ENCODE measurements around the gene STIM1.
"Not testable (repeated sequence)": the region's sequence is repeated elsewhere in the genome, so short reads cannot be mapped to it uniquely, and the experiment has no call there.

Gene STIM1

GRCh38 chr11:3894128-3894731, 38.8 kb downstream of the STIM1 start:
- Histone ChIP-seq H3K27me3 (ENCODE audit: low read length) (no peaks in the 10 kb centered on the region), H3K27ac (ENCODE audit: low read depth, low read length) (peak overlapping the region; percentile 71), H3K4me2 (ENCODE audit: low read depth, low read length, poor library complexity, severe bottlenecking) (peak overlapping the region; percentile 61), H4K20me1 (ENCODE audit: low read depth, low read length) (no peaks in the 10 kb centered on the region), H3K9me3 (ENCODE audit: insufficient read depth, low read length) (no peaks in the 10 kb centered on the region), H3K36me3 (ENCODE audit: low read length) (no peaks in the 10 kb centered on the region), H3K4me3 (ENCODE audit: insufficient read depth, low read length, poor library complexity, severe bottlenecking) (peak overlapping the region; percentile 19), H2AFZ (ENCODE audit: low read depth, low read length, severe bottlenecking) (no peak overlapping the region), H3F3A (ENCODE audit: insufficient read depth) (peaks cover 10% of the 10 kb centered on the region; the same call in 1 of the 2 replicates), H3K9ac (ENCODE audit: low read length) (peak overlapping the region; percentile 21; the same call in 1 of the 2 replicates), H3K79me2 (ENCODE audit: insufficient read depth, low read length) (peaks cover 9% of the 10 kb centered on the region; the same call in 1 of the 2 replicates), H3K9me2 (replicated peaks; ENCODE audit: insufficient read depth, low read length) (no peaks in the 10 kb centered on the region)
- no peak for TF ChIP-seq EZH2phosphoT487 (conservative IDR thresholded peaks at IDR 0.05; ENCODE audit: low read length)
- TF ChIP-seq CTCF (IDR thresholded peaks at IDR 0.05; ENCODE audit: insufficient read depth, low read length, poor library complexity, severe bottlenecking), result no peak

GRCh38 chr11:3896644-3897043, 41.2 kb downstream of the STIM1 start:
- no peaks in the 10 kb centered on the region for H3K9me3 ChIP-seq (ENCODE audit: insufficient read depth, low read length)
- peaks cover 10% of the 10 kb centered on the region; the same call in 1 of the 2 replicates for H3F3A ChIP-seq (ENCODE audit: insufficient read depth)
- H3K4me2 ChIP-seq (ENCODE audit: low read depth, low read length, poor library complexity, severe bottlenecking), result no peak overlapping the region
- no peak for TF ChIP-seq EZH2phosphoT487 (conservative IDR thresholded peaks at IDR 0.05; ENCODE audit: low read length)
- TF ChIP-seq CTCF (IDR thresholded peaks at IDR 0.05; ENCODE audit: insufficient read depth, low read length, poor library complexity, severe bottlenecking), result no peak
- H3K36me3 ChIP-seq (ENCODE audit: low read length), result no peaks in the 10 kb centered on the region
- H3K4me3 ChIP-seq (ENCODE audit: insufficient read depth, low read length, poor library complexity, severe bottlenecking), result no peak overlapping the region
- H3K79me2 ChIP-seq (ENCODE audit: insufficient read depth, low read length), result peaks cover 9% of the 10 kb centered on the region; the same call in 1 of the 2 replicates
- H4K20me1 ChIP-seq (ENCODE audit: low read depth, low read length), result no peaks in the 10 kb centered on the region
- H3K9me2 ChIP-seq (replicated peaks; ENCODE audit: insufficient read depth, low read length), result no peaks in the 10 kb centered on the region
- no peak overlapping the region for H3K9ac ChIP-seq (ENCODE audit: low read length)
- no peak overlapping the region for H2AFZ ChIP-seq (ENCODE audit: low read depth, low read length, severe bottlenecking)
- H3K27ac ChIP-seq (ENCODE audit: low read depth, low read length), result no peak overlapping the region
- no peaks in the 10 kb centered on the region for H3K27me3 ChIP-seq (ENCODE audit: low read length)

- not testable (repeated sequence) for H3K9me3 ChIP-seq (ENCODE audit: insufficient read depth, low read length); H4K20me1 ChIP-seq (ENCODE audit: low read depth, low read length); H3K27ac ChIP-seq (ENCODE audit: low read depth, low read length); H3K9me2 ChIP-seq (replicated peaks; ENCODE audit: insufficient read depth, low read length); H3K79me2 ChIP-seq (ENCODE audit: insufficient read depth, low read length); H3K4me2 ChIP-seq (ENCODE audit: low read depth, low read length, poor library complexity, severe bottlenecking); H2AFZ ChIP-seq (ENCODE audit: low read depth, low read length, severe bottlenecking); H3K27me3 ChIP-seq (ENCODE audit: low read length); H3K4me3 ChIP-seq (ENCODE audit: insufficient read depth, low read length, poor library complexity, severe bottlenecking); H3K36me3 ChIP-seq (ENCODE audit: low read length); H3F3A ChIP-seq (ENCODE audit: insufficient read depth); H3K9ac ChIP-seq (ENCODE audit: low read length)
Observed at GRCh38 chr11:3900230-3900629, 44.8 kb downstream of the STIM1 start.

- Histone ChIP-seq H3K79me2 (ENCODE audit: insufficient read depth, low read length) (peaks cover 5% of the 10 kb centered on the region; the same call in 1 of the 2 replicates), H3K4me2 (ENCODE audit: low read depth, low read length, poor library complexity, severe bottlenecking) (no peak overlapping the region), H3K9me3 (ENCODE audit: insufficient read depth, low read length) (no peaks in the 10 kb centered on the region), H3K27ac (ENCODE audit: low read depth, low read length) (no peak overlapping the region), H3K27me3 (ENCODE audit: low read length) (no peaks in the 10 kb centered on the region), H3K4me3 (ENCODE audit: insufficient read depth, low read length, poor library complexity, severe bottlenecking) (no peak overlapping the region), H3K9ac (ENCODE audit: low read length) (no peak overlapping the region), H3K36me3 (ENCODE audit: low read length) (no peaks in the 10 kb centered on the region), H3K9me2 (replicated peaks; ENCODE audit: insufficient read depth, low read length) (no peaks in the 10 kb centered on the region), H2AFZ (ENCODE audit: low read depth, low read length, severe bottlenecking) (no peak overlapping the region), H3F3A (ENCODE audit: insufficient read depth) (0 out of 2 replicates have a peak, but pooled peaks cover 6% of the 10 kb centered on the region), H4K20me1 (ENCODE audit: low read depth, low read length) (peaks cover 8% of the 10 kb centered on the region; the same call in 1 of the 2 replicates)
- TF ChIP-seq CTCF (IDR thresholded peaks at IDR 0.05; ENCODE audit: insufficient read depth, low read length, poor library complexity, severe bottlenecking) (no peak), EZH2phosphoT487 (conservative IDR thresholded peaks at IDR 0.05; ENCODE audit: low read length) (no peak)
Observed at GRCh38 chr11:3901249-3902025, 46.0 kb downstream of the STIM1 start.

Data from SU-DHL-6 (cell line).